Measurements from ENCODE around the gene CAPN14.

CAPN14 gene

GRCh38 chr2:31141443-31142085 is 75.8 kb downstream of the CAPN14 start:
- no peak for DNase-seq (ENCODE audit: low read depth, low spot score)

- no peak for DNase-seq (ENCODE audit: low read depth, low spot score)
Observed at GRCh38 chr2:31140151-31140550, 77.2 kb downstream of the CAPN14 start.

GRCh38 chr2:31139671-31140070 is 77.6 kb downstream of the CAPN14 start:
- no peak for DNase-seq (ENCODE audit: low read depth, low spot score)

GRCh38 chr2:31138037-31138962 is 79.0 kb downstream of the CAPN14 start, which contains the start of gene GALNT14:
Gene GALNT14, minus strand, starts transcription at chr2:31138440. Its CDS starts 354 bp downstream, at chr2:31138086.
- DNase-seq (ENCODE audit: low read depth, low spot score): no peak

- no peak for DNase-seq (ENCODE audit: low read depth, low spot score)
Observed at GRCh38 chr2:31137211-31138036, 79.9 kb downstream of the CAPN14 start.

GRCh38 chr2:31136732-31137131 is 80.6 kb downstream of the CAPN14 start:
- no peak for DNase-seq (ENCODE audit: low read depth, low spot score)

GRCh38 chr2:31136000-31136399 is 81.3 kb downstream of the CAPN14 start:
- DNase-seq (ENCODE audit: low read depth, low spot score): no peak

- no peak for DNase-seq (ENCODE audit: low read depth, low spot score)
Observed at GRCh38 chr2:31134480-31134879, 82.8 kb downstream of the CAPN14 start.

- DNase-seq (ENCODE audit: low read depth, low spot score): no peak
Observed at GRCh38 chr2:31132786-31133185, 84.5 kb downstream of the CAPN14 start.

GRCh38 chr2:31131871-31132270 is 85.4 kb downstream of the CAPN14 start:
- no peak for DNase-seq (ENCODE audit: low read depth, low spot score)

- no peak for DNase-seq (ENCODE audit: low read depth, low spot score)
Observed at GRCh38 chr2:31129375-31130171, 87.7 kb downstream of the CAPN14 start.

- DNase-seq (ENCODE audit: low read depth, low spot score): no peak
Observed at GRCh38 chr2:31127931-31128330, 89.4 kb downstream of the CAPN14 start.

- no peak for DNase-seq (ENCODE audit: low read depth, low spot score)
Observed at GRCh38 chr2:31125918-31126695, 91.2 kb downstream of the CAPN14 start.

GRCh38 chr2:31124904-31125303 is 92.4 kb downstream of the CAPN14 start:
- no peak for DNase-seq (ENCODE audit: low read depth, low spot score)

All from iPS DF 19.7 (cell line).